C4-2B (cell line): Measurements from ENCODE around the gene NLRP7.

Experiments
- H3K27ac ChIP-seq: fragments of 450-650 bp; 2 replicates; pipeline ENCODE4 v1.5.1; 2017
- CTCF ChIP-seq: fragments of 450-650 bp; conservative IDR thresholded peaks from 2 replicates; pipeline ENCODE4 v1.5.1; 2017; ENCODE audit warnings: mild to moderate bottlenecking
- ZFX ChIP-seq: fragments of 450-650 bp; IDR thresholded peaks from 2 replicates; pipeline ENCODE4 v1.6.1; 2017

NLRP7 gene

DNA sequence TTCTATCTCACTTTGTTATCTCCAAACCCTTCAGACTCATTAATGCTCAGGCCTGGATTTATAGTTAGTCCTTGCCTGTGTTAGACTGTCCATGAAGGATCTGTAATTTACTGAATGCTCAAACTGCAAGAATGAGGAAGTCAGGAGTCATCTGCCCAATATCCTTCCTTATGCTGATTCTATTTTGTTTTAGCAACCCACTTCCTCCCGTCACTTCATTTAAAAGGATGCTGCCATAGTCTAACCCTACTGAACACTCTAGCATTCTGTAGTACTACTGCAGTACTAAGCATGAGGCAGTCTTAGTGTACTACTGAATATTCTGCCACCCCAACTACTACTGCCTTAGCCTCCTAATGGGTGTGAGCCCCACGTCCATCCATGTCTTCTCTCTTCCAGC lies 71.8 kb downstream of the NLRP7 start:
- H3K27ac ChIP-seq: no peak overlapping the region

DNA sequence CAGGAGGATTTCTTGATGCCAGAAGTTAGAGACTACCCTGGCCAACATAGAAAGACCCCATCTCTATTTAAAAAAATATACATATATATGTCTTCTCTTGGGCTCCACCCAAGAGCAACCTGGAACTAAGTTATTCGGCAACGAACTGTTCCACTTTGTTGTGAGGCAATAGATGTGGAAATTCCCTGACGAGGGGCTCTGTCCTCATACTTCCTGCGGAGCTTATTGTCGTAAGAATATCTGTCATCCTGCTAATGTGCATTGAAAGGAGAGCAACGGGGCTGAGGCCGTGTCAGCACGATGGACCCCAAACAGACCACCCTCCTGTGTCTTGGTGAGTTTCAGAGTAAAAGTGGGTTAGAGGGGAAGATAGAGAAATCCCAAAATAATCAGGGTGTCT lies 73.3 kb downstream of the NLRP7 start, which contains the start of gene FCAR:
Gene FCAR, plus strand, starts transcription at position 246 of the 400 bp plus-strand sequence. Its CDS starts 55 bp downstream, at position 301.
- TF ChIP-seq CTCF (no peak), ZFX (no peak)
- no peak within 1 kb of the TSS for H3K27ac ChIP-seq

More for the DNA sequence above, 71.8 kb downstream of the NLRP7 start:
- TF ChIP-seq CTCF: no peak
- TF ChIP-seq ZFX: no peak
